Measurements from ENCODE around the gene TFE3.
A peak's percentile ranks its signal among the peaks of the same experiment; 100 is the strongest.

TFE3 gene

DNA sequence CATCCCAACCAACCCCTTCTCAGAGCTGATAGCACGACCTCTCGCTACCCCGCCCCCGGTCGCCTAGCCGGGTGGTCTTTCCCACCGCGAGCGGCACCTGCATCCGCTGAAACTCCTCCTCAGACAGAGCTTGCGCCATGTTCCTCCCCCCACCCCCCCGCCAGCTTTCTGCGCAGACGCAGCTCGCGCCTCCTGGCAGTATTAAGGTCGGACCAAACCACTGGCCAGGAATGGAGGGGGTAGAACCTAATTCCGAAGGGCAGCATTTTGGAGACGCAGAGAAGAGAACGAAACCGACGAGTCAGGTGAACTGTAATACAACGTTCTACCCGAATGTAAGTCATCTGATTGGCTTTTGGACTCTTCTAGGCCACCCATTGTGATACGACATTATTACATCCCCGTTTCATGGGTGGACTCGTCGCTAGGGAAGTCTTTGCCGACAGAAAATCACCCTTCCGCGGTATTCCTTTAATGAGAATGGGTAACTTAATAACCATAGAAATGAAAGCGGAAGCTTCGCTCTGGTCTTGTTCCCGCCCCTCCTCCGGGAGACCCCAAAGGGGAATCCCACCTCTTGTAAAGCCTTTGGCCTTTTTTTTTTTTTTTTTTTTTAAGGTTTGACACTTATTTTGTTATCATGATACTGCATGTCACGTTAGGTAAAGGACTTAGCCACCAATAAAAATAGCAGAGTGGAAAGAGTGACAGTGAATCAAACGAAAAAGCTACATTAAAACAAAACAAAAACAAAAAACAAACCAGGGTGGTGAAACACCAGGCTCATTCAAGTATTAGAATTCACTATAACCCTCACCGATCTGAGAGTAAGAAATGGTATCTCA, 40.8 kb downstream of the TFE3 start, which contains the start of gene GRIPAP1:
Gene GRIPAP1, minus strand, starts transcription at position 174 of the 845 bp plus-strand sequence. Its CDS starts 35 bp downstream, at position 139.
- Histone ChIP-seq H3K9me3 (ENCODE audit: low read depth, low read length) (no peaks in the 10 kb centered on the region), H3K36me3 (ENCODE audit: insufficient read depth, low read length) (no peaks in the 10 kb centered on the region; the same call in 1 of the 2 replicates), H3K4me3 (peak within 1 kb of the TSS; percentile 89), H3K9ac (ENCODE audit: insufficient read length) (peak within 1 kb of the TSS; percentile 90), H3K27ac (peak within 1 kb of the TSS; percentile 96)
- TF ChIP-seq FOXP2 (optimal IDR thresholded peaks at IDR 0.05; ENCODE audit: control extremely low read depth, extremely low read length, insufficient read depth) = peak; percentile 19
- no peak for TF ChIP-seq EZH2 (IDR thresholded peaks at IDR 0.05)
- peak; percentile 77; the same call in 1 of the 2 replicates for TF ChIP-seq POLR2AphosphoS5 (IDR thresholded peaks at IDR 0.05; ENCODE audit: borderline replicate concordance, low read depth, low read length)
- DNase-seq (ENCODE audit: low read depth, low spot score) = peak; percentile 76

DNA sequence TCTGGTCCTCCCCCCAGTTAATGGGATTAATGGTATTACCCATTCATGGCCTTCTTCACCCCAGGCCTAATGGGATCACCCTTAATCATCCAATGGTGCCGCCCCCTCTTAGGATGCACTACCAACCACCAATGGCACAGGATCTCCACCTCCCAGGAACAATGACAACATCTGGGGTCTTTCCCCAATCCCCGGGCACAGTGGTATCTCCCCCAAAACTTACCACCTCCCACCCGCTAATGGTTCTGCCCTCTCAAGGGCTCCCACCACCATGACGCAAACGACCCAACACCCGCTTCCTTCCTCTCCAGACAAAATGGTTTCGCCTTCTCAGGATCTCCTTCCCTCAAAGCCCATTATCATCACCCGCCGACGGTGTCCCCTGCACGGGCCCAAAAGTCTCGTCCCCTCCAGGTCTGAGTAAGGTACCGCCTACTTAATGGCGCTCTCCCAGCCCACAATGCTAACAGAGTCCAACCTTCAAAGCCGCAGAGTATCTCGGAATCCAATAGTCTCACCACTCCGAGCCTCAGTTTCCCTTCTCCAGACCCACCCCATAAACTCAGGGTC, 41.6 kb downstream of the TFE3 start:
- no peaks in the 10 kb centered on the region; the same call in 1 of the 2 replicates for H3K36me3 ChIP-seq (ENCODE audit: insufficient read depth, low read length)
- H3K27ac ChIP-seq = peak overlapping the region; percentile 96
- TF ChIP-seq POLR2AphosphoS5 (IDR thresholded peaks at IDR 0.05; ENCODE audit: borderline replicate concordance, low read depth, low read length) = no peak
- TF ChIP-seq EZH2 (IDR thresholded peaks at IDR 0.05) = no peak
- no peak for TF ChIP-seq FOXP2 (optimal IDR thresholded peaks at IDR 0.05; ENCODE audit: control extremely low read depth, extremely low read length, insufficient read depth)
- H3K4me3 ChIP-seq = peak overlapping the region; percentile 89
- DNase-seq (ENCODE audit: low read depth, low spot score) = no peak
- no peaks in the 10 kb centered on the region for H3K9me3 ChIP-seq (ENCODE audit: low read depth, low read length)
- H3K9ac ChIP-seq (ENCODE audit: insufficient read length) = peak overlapping the region; percentile 90

- H3K4me3 ChIP-seq = no peak overlapping the region
- H3K27ac ChIP-seq = no peak overlapping the region
These were observed 42.5 kb downstream of the TFE3 start for GRCh38 chrX:49000636-49001035.

GRCh38 chrX:48999030-48999429, 44.1 kb downstream of the TFE3 start:
- H3K4me3 ChIP-seq = no peak overlapping the region
- no peak for DNase-seq (ENCODE audit: low read depth, low spot score)
- H3K36me3 ChIP-seq (ENCODE audit: insufficient read depth, low read length) = no peaks in the 10 kb centered on the region; the same call in 1 of the 2 replicates
- H3K9ac ChIP-seq (ENCODE audit: insufficient read length) = no peak overlapping the region
- no peak overlapping the region for H3K27ac ChIP-seq
- no peak for TF ChIP-seq POLR2AphosphoS5 (IDR thresholded peaks at IDR 0.05; ENCODE audit: borderline replicate concordance, low read depth, low read length)
- no peak for TF ChIP-seq FOXP2 (optimal IDR thresholded peaks at IDR 0.05; ENCODE audit: control extremely low read depth, extremely low read length, insufficient read depth)
- TF ChIP-seq EZH2 (IDR thresholded peaks at IDR 0.05) = no peak
- H3K9me3 ChIP-seq (ENCODE audit: low read depth, low read length) = no peaks in the 10 kb centered on the region

More at GRCh38 chrX:49000636-49001035, 42.5 kb downstream of the TFE3 start:
- Histone ChIP-seq H3K9me3 (ENCODE audit: low read depth, low read length) (no peaks in the 10 kb centered on the region), H3K36me3 (ENCODE audit: insufficient read depth, low read length) (no peaks in the 10 kb centered on the region; the same call in 1 of the 2 replicates), H3K9ac (ENCODE audit: insufficient read length) (no peak overlapping the region)
- TF ChIP-seq POLR2AphosphoS5 (IDR thresholded peaks at IDR 0.05; ENCODE audit: borderline replicate concordance, low read depth, low read length) = no peak
- TF ChIP-seq FOXP2 (optimal IDR thresholded peaks at IDR 0.05; ENCODE audit: control extremely low read depth, extremely low read length, insufficient read depth) = no peak
- no peak for TF ChIP-seq EZH2 (IDR thresholded peaks at IDR 0.05)
- no peak for DNase-seq (ENCODE audit: low read depth, low spot score)

DNA sequence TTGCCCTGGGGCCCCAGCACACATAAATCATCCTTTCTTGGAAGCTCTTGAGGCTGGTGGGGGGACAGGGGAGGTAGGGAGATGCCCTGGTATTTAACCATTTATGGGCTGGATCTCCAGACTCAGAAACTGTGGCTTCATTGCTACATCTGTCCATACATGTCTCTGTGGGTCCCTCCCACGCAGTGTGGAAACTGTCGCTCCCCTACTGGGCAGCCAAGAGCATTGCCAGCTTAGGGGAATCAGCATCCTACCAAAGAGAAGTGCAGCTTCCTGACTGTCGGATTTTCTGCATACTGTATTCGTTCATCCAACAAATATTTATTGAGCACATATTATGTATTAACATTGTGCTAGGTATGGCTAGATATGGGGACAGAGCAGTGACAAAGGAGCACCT, 44.8 kb downstream of the TFE3 start:
- H3K4me3 ChIP-seq = no peak overlapping the region
- no peaks in the 10 kb centered on the region for H3K9me3 ChIP-seq (ENCODE audit: low read depth, low read length)
- no peaks in the 10 kb centered on the region; the same call in 1 of the 2 replicates for H3K36me3 ChIP-seq (ENCODE audit: insufficient read depth, low read length)
- TF ChIP-seq FOXP2 (optimal IDR thresholded peaks at IDR 0.05; ENCODE audit: control extremely low read depth, extremely low read length, insufficient read depth) (no peak), EZH2 (IDR thresholded peaks at IDR 0.05) (no peak), POLR2AphosphoS5 (IDR thresholded peaks at IDR 0.05; ENCODE audit: borderline replicate concordance, low read depth, low read length) (no peak)
- H3K9ac ChIP-seq (ENCODE audit: insufficient read length) = no peak overlapping the region
- no peak overlapping the region for H3K27ac ChIP-seq
- no peak for DNase-seq (ENCODE audit: low read depth, low spot score)

DNA sequence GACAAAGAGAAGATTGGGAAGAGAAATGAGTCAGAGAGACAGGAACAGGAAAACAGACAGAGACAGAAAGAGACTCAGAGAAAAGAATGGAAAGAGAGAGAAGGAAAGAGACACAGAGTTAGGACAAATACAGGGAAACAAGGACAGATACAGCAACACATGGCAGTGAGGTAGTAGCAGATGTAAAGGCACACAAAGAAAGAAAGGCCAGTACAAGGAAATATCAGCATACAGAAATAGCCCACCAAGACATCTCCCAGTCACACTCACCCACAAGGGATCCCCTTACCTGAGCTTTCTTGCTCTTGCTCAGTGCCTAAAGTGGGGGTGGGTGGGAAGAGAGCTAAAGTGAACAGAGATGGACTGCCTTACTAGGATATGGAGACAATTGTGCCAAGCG, 45.3 kb downstream of the TFE3 start:
- Histone ChIP-seq H3K4me3 (no peak overlapping the region), H3K9ac (ENCODE audit: insufficient read length) (no peak overlapping the region), H3K36me3 (ENCODE audit: insufficient read depth, low read length) (no peaks in the 10 kb centered on the region; the same call in 1 of the 2 replicates), H3K27ac (no peak overlapping the region), H3K9me3 (ENCODE audit: low read depth, low read length) (no peaks in the 10 kb centered on the region)
- TF ChIP-seq FOXP2 (optimal IDR thresholded peaks at IDR 0.05; ENCODE audit: control extremely low read depth, extremely low read length, insufficient read depth) (no peak), POLR2AphosphoS5 (IDR thresholded peaks at IDR 0.05; ENCODE audit: borderline replicate concordance, low read depth, low read length) (no peak), EZH2 (IDR thresholded peaks at IDR 0.05) (no peak)
- DNase-seq (ENCODE audit: low read depth, low spot score) = no peak

DNA sequence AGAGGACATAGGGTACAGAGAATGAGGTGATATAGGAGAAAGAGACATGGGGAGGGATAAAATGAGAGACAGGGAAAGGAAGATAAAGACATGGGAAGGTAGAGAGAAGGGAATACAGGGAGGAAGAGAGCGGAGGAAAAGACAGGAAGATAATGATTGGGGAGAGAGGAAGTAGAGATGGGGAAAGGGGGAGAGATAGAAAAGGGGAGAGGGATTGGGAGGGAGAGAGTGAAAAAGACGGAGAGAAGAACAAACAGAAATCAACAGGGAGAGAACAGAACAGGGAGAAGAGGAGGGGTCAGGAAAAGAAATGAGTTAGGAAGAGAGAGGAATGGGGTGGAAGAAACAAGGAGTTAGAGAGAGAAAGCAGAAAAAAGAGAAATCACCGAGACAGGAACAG, 45.7 kb downstream of the TFE3 start:
- H3K36me3 ChIP-seq (ENCODE audit: insufficient read depth, low read length) = no peaks in the 10 kb centered on the region; the same call in 1 of the 2 replicates

GRCh38 chrX:48996969-48997368, 46.2 kb downstream of the TFE3 start:
- H3K9me3 ChIP-seq (ENCODE audit: low read depth, low read length) = no peaks in the 10 kb centered on the region
- H3K27ac ChIP-seq = no peak overlapping the region
- DNase-seq (ENCODE audit: low read depth, low spot score) = no peak
- H3K4me3 ChIP-seq = no peak overlapping the region
- H3K36me3 ChIP-seq (ENCODE audit: insufficient read depth, low read length) = no peaks in the 10 kb centered on the region; the same call in 1 of the 2 replicates
- H3K9ac ChIP-seq (ENCODE audit: insufficient read length) = no peak overlapping the region
- no peak for TF ChIP-seq POLR2AphosphoS5 (IDR thresholded peaks at IDR 0.05; ENCODE audit: borderline replicate concordance, low read depth, low read length)
- no peak for TF ChIP-seq FOXP2 (optimal IDR thresholded peaks at IDR 0.05; ENCODE audit: control extremely low read depth, extremely low read length, insufficient read depth)
- TF ChIP-seq EZH2 (IDR thresholded peaks at IDR 0.05) = no peak

More for the DNA sequence above, 45.7 kb downstream of the TFE3 start:
- no peak for TF ChIP-seq POLR2AphosphoS5 (IDR thresholded peaks at IDR 0.05; ENCODE audit: borderline replicate concordance, low read depth, low read length)
- no peak overlapping the region for H3K27ac ChIP-seq
- no peak for DNase-seq (ENCODE audit: low read depth, low spot score)
- H3K9me3 ChIP-seq (ENCODE audit: low read depth, low read length) = no peaks in the 10 kb centered on the region
- H3K9ac ChIP-seq (ENCODE audit: insufficient read length) = no peak overlapping the region
- no peak overlapping the region for H3K4me3 ChIP-seq
